Embryonic facial prominence (tissue), 1 donor: ENCODE data around the gene PNLIPRP3.
A peak's percentile ranks its signal among the peaks of the same experiment; 100 is the strongest.
"Not testable (repeated sequence)": the region's sequence is repeated elsewhere in the genome, so short reads cannot be mapped to it uniquely, and the experiment has no call there.

Source experiments
- DNase-seq: peaks from one replicate; pipeline ENCODE4 v3.0.0-alpha.2; 2016; ENCODE audit errors: extremely low spot score

The PNLIPRP3 gene

GRCh38 chr10:116427671-116428070 lies at the start of gene PNLIPRP3:
TSS of gene PNLIPRP3 (plus strand) at chr10:116427847. CDS start at chr10:116428013, 166 bp downstream.
- DNase-seq: no peak

- no peak for DNase-seq
Measured at GRCh38 chr10:116382290-116382689, 45.4 kb upstream of the PNLIPRP3 start.

- no peak for DNase-seq
Measured at GRCh38 chr10:116385311-116385710, 42.3 kb upstream of the PNLIPRP3 start.

DNA sequence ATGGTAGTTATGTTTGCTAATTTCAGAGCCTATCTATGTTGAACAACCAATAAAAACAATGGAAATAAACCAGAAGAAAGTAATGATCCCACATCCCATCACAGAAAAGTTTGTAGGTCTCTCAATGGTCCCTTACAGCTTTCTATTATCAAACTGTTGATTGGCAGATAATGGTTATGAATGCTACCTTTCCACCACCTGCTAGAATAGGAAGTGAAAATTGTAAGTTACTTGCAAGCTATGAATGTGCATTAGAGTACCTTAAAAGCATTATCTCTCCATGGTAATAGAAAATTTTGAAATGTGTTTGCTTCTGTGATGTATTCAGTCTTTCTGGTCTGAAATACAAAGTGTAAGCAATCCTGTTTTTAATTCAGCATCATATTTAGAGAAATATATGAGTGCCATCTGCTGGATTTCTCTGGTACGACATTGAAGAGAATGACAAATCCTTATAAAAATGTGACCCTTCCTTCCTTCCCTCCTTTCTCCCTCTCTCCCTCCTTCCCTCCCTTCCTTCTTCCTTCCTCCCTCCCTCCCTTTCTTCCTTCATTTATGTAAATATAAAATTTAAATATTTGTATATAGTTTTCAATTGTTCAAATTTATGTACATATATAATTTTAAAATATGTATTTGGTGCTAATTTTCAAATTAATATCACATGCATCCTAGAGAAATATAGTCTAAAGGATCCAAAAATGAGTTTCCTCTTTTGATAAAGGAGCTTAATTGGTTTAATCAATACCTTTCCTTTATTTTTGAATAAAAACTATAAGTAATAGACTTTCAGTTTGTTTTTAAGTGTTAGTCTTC lies 41.4 kb upstream of the PNLIPRP3 start:
- DNase-seq: peak; percentile 36

DNA sequence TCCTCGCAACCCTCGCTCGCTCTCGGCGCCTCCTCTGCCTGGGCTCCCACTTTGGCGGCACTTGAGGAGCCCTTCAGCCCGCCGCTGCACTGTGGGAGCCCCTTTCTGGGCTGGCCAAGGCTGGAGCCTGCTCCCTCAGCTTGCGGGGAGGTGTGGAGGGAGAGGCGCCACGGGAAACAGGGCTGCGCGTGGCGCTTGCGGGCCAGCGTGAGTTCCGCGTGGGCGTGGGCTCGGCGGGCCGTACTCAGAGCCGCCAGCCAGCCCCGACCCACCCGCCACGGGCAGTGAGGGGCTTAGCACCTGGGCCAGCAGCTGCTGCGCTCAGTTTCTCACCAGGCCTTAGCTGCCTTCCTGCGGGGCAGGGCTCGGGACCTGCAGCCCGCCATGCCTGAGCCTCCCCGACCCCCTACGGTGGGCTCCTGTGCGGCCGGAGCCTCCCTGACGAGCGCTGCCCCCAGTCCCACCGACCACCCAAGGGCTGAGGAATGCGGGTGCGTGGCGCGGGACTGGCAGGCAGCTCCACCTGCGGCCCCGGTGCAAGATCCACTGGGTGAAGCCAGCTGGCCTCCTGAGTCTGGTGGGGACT lies 34.3 kb upstream of the PNLIPRP3 start:
- DNase-seq: not testable (repeated sequence)

DNA sequence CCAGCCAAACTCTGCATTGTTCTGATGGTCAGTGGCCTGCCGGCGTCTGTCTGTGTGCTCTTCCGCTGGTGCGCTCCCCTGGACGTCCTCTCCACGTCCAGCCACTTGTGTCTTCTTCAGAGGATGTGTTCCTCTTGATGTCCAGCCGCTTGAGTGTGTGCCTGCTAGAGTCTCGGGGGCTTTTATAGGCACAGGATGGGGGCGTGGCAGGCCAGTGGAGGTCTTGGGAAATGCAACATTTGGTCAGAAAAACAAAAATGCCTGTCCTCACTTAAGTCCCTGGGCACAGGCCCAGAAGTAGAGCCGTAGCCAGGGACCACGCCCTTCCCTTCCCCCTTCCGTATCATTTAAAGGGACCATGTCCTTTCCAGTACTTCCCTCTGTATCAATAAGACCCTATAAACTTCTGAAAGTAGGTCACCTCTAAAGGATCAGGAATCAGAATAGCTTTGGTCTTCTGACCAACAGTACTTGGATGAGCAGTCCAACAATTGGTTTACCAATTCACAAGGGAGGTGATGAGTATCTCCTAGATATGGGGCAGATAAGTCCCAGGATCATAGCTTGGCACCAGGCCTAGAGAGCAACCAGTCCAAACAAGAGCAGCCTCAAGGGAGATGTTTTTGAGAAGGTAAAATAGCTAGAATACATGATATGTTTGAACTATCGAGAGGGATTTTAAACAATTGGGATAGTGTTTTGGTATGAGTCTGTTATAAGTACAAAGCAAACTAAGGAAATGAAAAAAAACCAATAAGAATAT lies 32.2 kb upstream of the PNLIPRP3 start:
- DNase-seq: no peak

DNA sequence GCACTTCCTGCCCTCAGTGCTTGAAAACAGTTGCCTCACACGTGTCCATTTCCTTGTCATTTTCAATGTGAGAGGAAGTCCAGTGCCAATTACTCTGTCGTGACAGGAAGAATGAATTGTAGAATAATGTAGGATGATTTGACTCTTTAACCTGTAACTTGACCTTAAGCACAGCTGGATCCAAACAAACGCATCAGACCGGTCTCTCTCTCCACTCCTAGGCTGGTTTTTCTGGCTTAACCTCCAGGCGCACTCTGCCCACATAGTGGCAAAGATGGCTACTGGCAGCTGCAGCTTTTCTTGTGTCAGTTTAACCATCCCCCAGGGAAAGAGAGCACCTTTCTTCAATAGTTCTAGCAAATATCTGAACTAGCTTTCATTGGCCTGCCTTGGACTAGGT lies 29.4 kb upstream of the PNLIPRP3 start:
- DNase-seq: no peak

- DNase-seq: no peak
Measured at GRCh38 chr10:116402858-116403257, 24.8 kb upstream of the PNLIPRP3 start.

GRCh38 chr10:116403740-116404250 lies 23.9 kb upstream of the PNLIPRP3 start:
- no peak for DNase-seq

DNA sequence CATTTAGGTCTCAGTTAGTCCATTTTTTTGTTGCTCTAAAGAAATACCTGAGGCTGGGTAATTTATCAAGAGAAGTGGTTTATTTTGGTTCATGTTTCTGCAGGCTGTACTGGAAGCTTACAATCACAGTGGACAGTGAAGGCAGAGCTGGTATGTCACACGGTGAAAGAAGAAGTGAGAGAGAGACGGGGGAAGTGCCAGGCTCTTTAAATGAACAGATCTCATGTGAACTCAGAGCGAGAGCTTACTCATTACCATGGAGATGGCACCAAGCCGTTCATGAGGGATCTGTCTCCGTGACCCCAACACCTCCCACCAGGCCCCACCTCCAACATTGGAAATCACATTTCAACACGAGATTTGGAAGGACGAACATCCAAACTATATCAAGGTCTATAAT lies 18.9 kb upstream of the PNLIPRP3 start:
- DNase-seq: no peak

DNA sequence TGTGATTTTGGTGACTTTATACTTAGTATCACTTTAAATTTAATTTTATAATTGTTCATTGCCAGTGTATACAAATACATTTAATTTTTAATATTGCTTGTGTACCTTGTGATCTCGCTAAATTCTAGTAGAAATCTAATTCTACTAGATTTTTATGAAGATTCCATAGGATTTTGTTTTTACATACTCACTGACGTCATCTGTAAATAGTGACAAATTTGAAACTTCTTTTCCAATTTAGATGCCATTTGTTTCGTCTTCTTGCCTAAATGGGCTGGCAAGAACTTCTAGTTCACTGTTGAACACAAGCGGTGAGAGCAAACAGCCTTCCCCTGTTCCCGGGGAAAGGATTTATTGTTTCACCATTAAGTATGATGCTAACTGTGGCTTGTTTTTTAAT lies 17.3 kb upstream of the PNLIPRP3 start:
- no peak for DNase-seq

DNA sequence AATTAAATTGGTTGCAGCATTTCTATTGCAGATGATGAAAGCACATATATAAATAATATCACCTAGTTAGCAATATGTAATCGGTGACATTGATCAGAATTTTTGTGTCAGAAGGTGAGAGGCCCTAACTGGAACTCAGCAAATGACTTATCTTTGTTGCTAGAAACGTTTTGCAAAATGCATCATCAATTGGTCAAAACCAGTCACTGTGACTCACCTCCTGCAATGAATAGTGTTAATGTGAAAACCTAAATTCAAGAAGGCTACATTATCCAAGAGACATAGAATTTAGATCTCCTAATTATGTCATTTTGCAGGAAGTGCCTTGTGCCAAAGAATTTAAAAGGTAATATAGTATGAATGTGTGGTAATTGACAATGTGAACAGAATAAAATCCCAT lies 9.8 kb upstream of the PNLIPRP3 start:
- no peak for DNase-seq

- DNase-seq: no peak
Measured at GRCh38 chr10:116418389-116418788, 9.3 kb upstream of the PNLIPRP3 start.

- DNase-seq: no peak
Measured at GRCh38 chr10:116421815-116422214, 5.8 kb upstream of the PNLIPRP3 start.

- DNase-seq: no peak
Measured at GRCh38 chr10:116429288-116429977, 1.8 kb downstream of the PNLIPRP3 start.

GRCh38 chr10:116430288-116430687 lies 2.6 kb downstream of the PNLIPRP3 start:
- DNase-seq: no peak

GRCh38 chr10:116431598-116431997 lies 4.0 kb downstream of the PNLIPRP3 start:
- no peak for DNase-seq

DNA sequence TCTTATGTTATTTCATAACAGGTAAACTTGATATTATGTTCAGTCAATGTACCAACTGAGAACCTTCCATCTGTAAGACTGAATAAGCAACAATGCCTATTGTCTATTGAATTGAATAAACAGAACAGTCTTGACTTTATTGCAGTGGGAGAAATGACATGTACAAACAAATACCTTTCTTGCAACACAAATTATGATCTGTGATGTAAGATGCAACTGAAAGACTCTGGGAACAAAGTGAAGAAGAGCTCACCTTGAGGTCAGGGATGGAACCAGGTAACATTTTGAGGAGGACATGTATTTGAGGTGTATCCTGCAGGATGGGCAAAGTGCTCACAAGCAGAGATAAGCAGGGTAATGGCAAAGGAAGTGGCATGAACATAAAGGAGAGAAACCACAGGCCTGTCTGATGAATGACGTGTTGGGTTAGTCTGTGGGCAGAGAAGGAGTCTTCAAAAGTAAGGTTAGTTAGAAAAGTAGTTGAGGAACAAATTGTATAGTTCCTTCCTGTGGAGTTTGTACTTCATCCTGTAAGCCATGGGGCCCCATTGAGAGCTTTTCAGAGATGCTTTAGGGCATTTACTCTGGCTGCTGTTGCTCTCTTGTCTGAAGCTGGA lies 9.5 kb downstream of the PNLIPRP3 start:
- no peak for DNase-seq

GRCh38 chr10:116440330-116441030 lies 12.8 kb downstream of the PNLIPRP3 start:
- no peak for DNase-seq

DNA sequence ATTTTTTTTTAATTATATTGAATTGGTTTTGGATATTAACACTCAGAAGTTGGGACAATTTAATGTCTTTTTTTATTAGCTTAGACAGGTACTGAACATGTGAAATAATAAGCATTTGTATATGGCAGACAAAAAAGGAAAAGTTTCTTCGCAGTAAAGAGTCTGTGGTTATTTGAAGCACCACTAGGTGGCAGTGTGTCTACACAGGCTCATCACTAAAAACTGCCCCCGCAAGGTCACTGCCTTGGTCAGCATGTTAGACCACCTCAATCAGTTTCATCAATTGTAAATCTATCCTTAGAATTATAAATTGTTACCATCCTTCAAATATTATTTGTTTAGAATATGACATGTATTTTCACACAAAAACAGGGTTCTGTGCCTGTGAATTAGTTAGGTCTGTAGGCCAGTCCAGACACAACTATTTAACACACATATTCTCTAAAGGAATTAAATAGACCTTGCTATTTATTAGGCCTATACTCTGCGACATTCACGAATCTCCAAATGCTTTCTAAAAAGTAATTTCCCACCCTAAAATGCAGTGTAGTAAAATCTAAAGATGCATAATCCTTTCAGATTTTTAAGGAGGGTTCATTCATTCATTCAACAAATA lies 17.0 kb downstream of the PNLIPRP3 start:
- DNase-seq: no peak
